Endothelial cell of umbilical vein (primary cell): ENCODE measurements around the gene PASK. TPM values are rescaled to one million over a fixed set of nuclear protein-coding genes. Genes with fewer than 3 reads are reported as not detected.

Experiments
- BruUV-seq: library from RNA; stranded (reverse); fragments of 400-500 nt; replicated peaks from 2 replicates; lab custom pipeline; 2021; lab: Mats Ljungman, UMichigan
- CTCF ChIA-PET: fragments of 300-600, 350-600 bp; sonication (Branson Sonifier 250); formaldehyde crosslinking; loops from one replicate; lab custom pipeline; 2021; ENCODE audit warnings: antibody characterized with exemption, inconsistent platforms; lab: Charles Lee
- POLR2A ChIA-PET: fragments of 300-600, 350-600 bp; sonication (Branson Sonifier 250); formaldehyde crosslinking; loops from one replicate; lab custom pipeline; 2021; ENCODE audit warnings: antibody characterized with exemption, inconsistent platforms; lab: Charles Lee
- DNase-seq: peaks from one replicate; pipeline ENCODE4 v3.0.0-alpha.2; 2011; ENCODE audit warnings: low read depth, low spot score
- FAIRE-seq: peaks from 2 replicates; lab custom pipeline; 2011; peaks lifted over from hg19 to GRCh38; lab: Jason Lieb, UNC
- H2AFZ ChIP-seq: 2 replicates; pipeline ENCODE4 v1.6.0; 2012; ENCODE audit warnings: low read depth, low read length, control low read depth, inconsistent platforms
- H3K27ac ChIP-seq: 2 replicates; pipeline ENCODE4 v1.5.1; 2011; ENCODE audit warnings: low read depth, mild to moderate bottlenecking, control low read depth, low read length, moderate library complexity; ENCODE audit not compliant: insufficient read depth
- H3K27me3 ChIP-seq, 2 experiments: 2 replicates each; pipeline versions ENCODE4 v1.6.0 to v1.6.1; 2011; ENCODE audit warnings: low read length in 2 of 2, mixed read lengths in 1 of 2; ENCODE audit not compliant: control insufficient read depth in 2 of 2, insufficient read depth in 2 of 2
- H3K36me3 ChIP-seq, 2 experiments: 2 replicates in 1 of 2; 3 replicates in 1 of 2; pipeline ENCODE4 v1.5.1; 2011; ENCODE audit warnings: low read length in 2 of 2, mild to moderate bottlenecking in 1 of 2, moderate library complexity in 1 of 2; ENCODE audit not compliant: control insufficient read depth in 2 of 2, insufficient read depth in 2 of 2; ENCODE audit errors: extremely low read depth in 1 of 2
- H3K4me1 ChIP-seq: 3 replicates; pipeline ENCODE4 v1.5.1; 2011; ENCODE audit warnings: mild to moderate bottlenecking, low read length; ENCODE audit not compliant: control insufficient read depth, insufficient read depth; ENCODE audit errors: extremely low read depth
- H3K4me2 ChIP-seq: 2 replicates; pipeline ENCODE4 v1.6.1; 2011; ENCODE audit warnings: low read length, control low read depth, mixed read lengths; ENCODE audit not compliant: insufficient read depth
- H3K4me3 ChIP-seq, 3 experiments: fragments of 200-600 bp in 1 of 3; sonication (generic), shearing (Covaris generic) in 1 of 3; replicated peaks in 1 of 3; 2 replicates each; pipeline ENCODE4 v1.5.1; 2011 to 2016; ENCODE audit warnings: control low read depth in 3 of 3, low read length in 3 of 3, mild to moderate bottlenecking in 2 of 3, inconsistent platforms in 1 of 3, low read depth in 1 of 3, moderate library complexity in 1 of 3; ENCODE audit not compliant: insufficient read depth in 1 of 3
- H3K79me2 ChIP-seq: 2 replicates; pipeline ENCODE4 v1.6.0; 2012; ENCODE audit warnings: low read length, inconsistent platforms; ENCODE audit not compliant: control insufficient read depth, insufficient read depth
- H3K9ac ChIP-seq: replicated peaks from 2 replicates; pipeline ENCODE3; 2011; ENCODE audit warnings: low read length, control low read depth; ENCODE audit not compliant: insufficient read depth; ENCODE audit errors: extremely low read depth
- H3K9me1 ChIP-seq: replicated peaks from 3 replicates; pipeline ENCODE4 v1.6.0; 2011; ENCODE audit warnings: mild to moderate bottlenecking, low read length; ENCODE audit not compliant: control insufficient read depth, insufficient read depth; ENCODE audit errors: extremely low read depth
- H3K9me3 ChIP-seq: replicated peaks from 2 replicates; pipeline ENCODE4 v1.5.1; 2012; ENCODE audit warnings: low read length, inconsistent platforms; ENCODE audit not compliant: control insufficient read depth, insufficient read depth
- H4K20me1 ChIP-seq: replicated peaks from 2 replicates; pipeline ENCODE3; 2011; ENCODE audit warnings: mild to moderate bottlenecking, low read length; ENCODE audit not compliant: control insufficient read depth, insufficient read depth; ENCODE audit errors: extremely low read depth
- FOS ChIP-seq: IDR thresholded peaks from 2 replicates; pipeline ENCODE4 v1.6.1; 2011; ENCODE audit warnings: mild to moderate bottlenecking, low read length, moderate library complexity, borderline replicate concordance; ENCODE audit not compliant: insufficient read depth
- GATA2 ChIP-seq: IDR thresholded peaks from 2 replicates; pipeline ENCODE4 v1.7.0; 2011; ENCODE audit warnings: low read depth, mild to moderate bottlenecking, moderate library complexity, mixed read lengths, low read length; ENCODE audit not compliant: insufficient read length, insufficient read depth
- JUN ChIP-seq: IDR thresholded peaks from 2 replicates; pipeline ENCODE4 v1.6.1; 2011; ENCODE audit warnings: borderline replicate concordance, low read depth; ENCODE audit not compliant: insufficient read length, insufficient read depth
- MYC ChIP-seq: IDR thresholded peaks from one replicate; pipeline ENCODE4 v1.6.1; 2011; ENCODE audit warnings: mild to moderate bottlenecking, low read depth, low read length
- POLR2A ChIP-seq: IDR thresholded peaks from 2 replicates; pipeline ENCODE4 v1.6.1; 2012; ENCODE audit warnings: low read depth, mild to moderate bottlenecking, control low read depth, low read length
- dilution Hi-C: fragments of 300-500 bp; cut with MboI; formaldehyde crosslinking; loops from one replicate; pipeline ENCODE4 v1.15.0; 2019; ENCODE audit warnings: low sequenced_read_pairs; ENCODE audit not compliant: extremely low pct_ligation_motif_present
- intact Hi-C: fragments of 100-400 bp; cut with micrococcal nuclease; formaldehyde crosslinking; loops from one replicate; pipeline ENCODE4 v1.10.0; 2022
- polyA plus RNA-seq, 4 experiments: library from polyadenylated mRNA; depleted of rRNA in 3 of 4; stranded (reverse) in 3 of 4; unstranded in 1 of 4; fragments of >200 nt; gene quantifications; 2 replicates each; pipeline versions ENCODE4 v1.2.1 to v1.2.3, GENCODE V29; 2011 to 2012; ENCODE audit warnings: missing spikeins in 1 of 4
- total RNA-seq: library from RNA; stranded (reverse); gene quantifications from 2 replicates; pipeline ENCODE4 v1.2.3, GENCODE V29; 2021
- TF ChIP-seq, protein P1 (sequence below): IDR thresholded peaks from 2 replicates; pipeline ENCODE4 v1.6.1; 2011; ENCODE audit not compliant: insufficient read depth, insufficient read length
- TF ChIP-seq, protein P2 (sequence below), 2 donors: IDR thresholded peaks; 1 replicate in 1 of 2; 2 replicates in 1 of 2; pipeline ENCODE4 v1.5.1; 2011; ENCODE audit warnings: low read length in 2 of 2, mild to moderate bottlenecking in 2 of 2, moderate library complexity in 2 of 2, control low read depth in 1 of 2, inconsistent platforms in 1 of 2, low read depth in 1 of 2; ENCODE audit not compliant: insufficient read depth in 1 of 2; ENCODE audit errors: extremely low read depth in 1 of 2

Gene PASK
- total and polyA plus RNA-seq, 2 donors (not counting 3 experiments of a cell fraction or from before 2014, with no cell fraction given), result 5.7 to 17.3 TPM

DNA sequence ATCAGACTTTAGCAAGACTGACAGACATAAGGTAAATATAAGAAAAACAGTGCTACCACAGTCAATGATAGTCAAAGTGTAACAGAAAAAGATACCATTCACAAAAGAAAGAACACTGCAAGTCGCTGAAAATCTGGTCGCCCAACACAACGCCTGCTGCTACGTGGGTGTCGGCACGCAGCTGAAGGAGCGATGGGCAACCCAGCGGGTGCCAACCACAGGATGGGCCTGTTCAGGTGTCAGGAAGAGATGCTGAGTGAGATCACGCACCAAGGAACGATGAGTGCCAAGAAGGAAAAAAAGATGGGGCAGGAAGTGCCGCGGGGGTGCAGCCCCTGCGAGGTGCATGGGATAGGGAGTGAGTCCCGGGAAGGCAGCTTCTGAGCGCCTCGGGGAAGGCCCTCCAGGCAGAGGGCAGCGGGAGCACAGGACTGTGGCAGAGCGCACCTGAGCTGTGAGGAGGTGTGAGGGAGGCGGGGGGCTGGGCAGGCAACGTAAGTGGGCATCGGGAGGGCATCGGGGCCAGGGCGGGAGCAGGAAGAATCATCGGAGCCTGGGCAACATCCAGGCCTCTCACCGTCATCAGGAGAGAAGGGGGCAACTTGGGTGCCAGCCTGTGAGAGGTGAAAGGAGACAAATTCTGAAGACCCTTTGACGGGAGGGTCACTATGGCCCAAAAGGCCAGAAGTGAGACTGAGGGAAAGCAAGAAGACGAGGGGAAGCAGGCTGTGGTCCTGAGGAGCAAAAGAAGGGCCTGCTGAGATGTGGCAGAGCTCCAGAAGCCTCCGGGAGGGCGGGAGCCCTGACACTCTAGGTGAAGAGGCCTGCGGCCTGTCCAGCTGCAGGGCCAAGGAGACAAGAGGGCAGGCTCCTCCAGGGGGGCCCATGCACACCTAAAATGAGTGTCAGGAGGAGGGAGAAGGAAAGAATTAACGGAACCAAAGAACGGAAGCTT is 32.4 kb downstream of the PASK start:
- Histone ChIP-seq H3K27me3 (no peaks in the 10 kb centered on the region), H3K27ac (no peak overlapping the region), H3K4me3 (no peak overlapping the region), H3K9me3 (no peaks in the 10 kb centered on the region), H3K9ac (no peak overlapping the region), H2AFZ (no peak overlapping the region), H4K20me1 (no peaks in the 10 kb centered on the region), H3K4me2 (no peak overlapping the region), H3K9me1 (no peaks in the 10 kb centered on the region), H3K36me3 (no peaks in the 10 kb centered on the region), H3K79me2 (no peaks in the 10 kb centered on the region), H3K4me1 (no peaks in the 10 kb centered on the region)
- POLR2A ChIA-PET, result no interaction called here
- CTCF ChIA-PET, result no interaction called here
- no TSS peak for BruUV-seq
- FAIRE-seq (no peak), DNase-seq (no peak)
- intact Hi-C loops, result no loop called here
- TF ChIP-seq JUN, result no peak
- TF ChIP-seq POLR2A, result no peak
- no peak for TF ChIP-seq MYC
- TF ChIP-seq, protein P1, sequence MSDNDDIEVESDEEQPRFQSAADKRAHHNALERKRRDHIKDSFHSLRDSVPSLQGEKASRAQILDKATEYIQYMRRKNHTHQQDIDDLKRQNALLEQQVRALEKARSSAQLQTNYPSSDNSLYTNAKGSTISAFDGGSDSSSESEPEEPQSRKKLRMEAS, result no peak
- no peak for TF ChIP-seq FOS
- TF ChIP-seq GATA2, result no peak
- TF ChIP-seq, protein P2, sequence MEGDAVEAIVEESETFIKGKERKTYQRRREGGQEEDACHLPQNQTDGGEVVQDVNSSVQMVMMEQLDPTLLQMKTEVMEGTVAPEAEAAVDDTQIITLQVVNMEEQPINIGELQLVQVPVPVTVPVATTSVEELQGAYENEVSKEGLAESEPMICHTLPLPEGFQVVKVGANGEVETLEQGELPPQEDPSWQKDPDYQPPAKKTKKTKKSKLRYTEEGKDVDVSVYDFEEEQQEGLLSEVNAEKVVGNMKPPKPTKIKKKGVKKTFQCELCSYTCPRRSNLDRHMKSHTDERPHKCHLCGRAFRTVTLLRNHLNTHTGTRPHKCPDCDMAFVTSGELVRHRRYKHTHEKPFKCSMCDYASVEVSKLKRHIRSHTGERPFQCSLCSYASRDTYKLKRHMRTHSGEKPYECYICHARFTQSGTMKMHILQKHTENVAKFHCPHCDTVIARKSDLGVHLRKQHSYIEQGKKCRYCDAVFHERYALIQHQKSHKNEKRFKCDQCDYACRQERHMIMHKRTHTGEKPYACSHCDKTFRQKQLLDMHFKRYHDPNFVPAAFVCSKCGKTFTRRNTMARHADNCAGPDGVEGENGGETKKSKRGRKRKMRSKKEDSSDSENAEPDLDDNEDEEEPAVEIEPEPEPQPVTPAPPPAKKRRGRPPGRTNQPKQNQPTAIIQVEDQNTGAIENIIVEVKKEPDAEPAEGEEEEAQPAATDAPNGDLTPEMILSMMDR (IDR thresholded peaks at IDR 0.05; ENCODE audit: extremely low read depth in 1 of 2, insufficient read depth in 1 of 2, low read depth in 1 of 2, low read length in 2 of 2), result no peak
- dilution Hi-C loops, result no loop called here
